Daoy (cell line): ENCODE results near the gene RDX. TPM values are rescaled to one million over a fixed set of nuclear protein-coding genes. Genes with fewer than 3 reads are reported as not detected.

Experiments used
- DNase-seq: peaks from one replicate; pipeline ENCODE4 v3.0.0-alpha.2; 2015; ENCODE audit warnings: low read depth
- total RNA-seq: library from RNA; depleted of rRNA; stranded (reverse); fragments of >200 nt; shearing (Covaris generic); gene quantifications from 2 replicates; pipeline ENCODE4 v1.2.3, GENCODE V29; 2014

The RDX gene
- total RNA-seq, 1 experiment from 2014 or later = 62.9 TPM

DNA sequence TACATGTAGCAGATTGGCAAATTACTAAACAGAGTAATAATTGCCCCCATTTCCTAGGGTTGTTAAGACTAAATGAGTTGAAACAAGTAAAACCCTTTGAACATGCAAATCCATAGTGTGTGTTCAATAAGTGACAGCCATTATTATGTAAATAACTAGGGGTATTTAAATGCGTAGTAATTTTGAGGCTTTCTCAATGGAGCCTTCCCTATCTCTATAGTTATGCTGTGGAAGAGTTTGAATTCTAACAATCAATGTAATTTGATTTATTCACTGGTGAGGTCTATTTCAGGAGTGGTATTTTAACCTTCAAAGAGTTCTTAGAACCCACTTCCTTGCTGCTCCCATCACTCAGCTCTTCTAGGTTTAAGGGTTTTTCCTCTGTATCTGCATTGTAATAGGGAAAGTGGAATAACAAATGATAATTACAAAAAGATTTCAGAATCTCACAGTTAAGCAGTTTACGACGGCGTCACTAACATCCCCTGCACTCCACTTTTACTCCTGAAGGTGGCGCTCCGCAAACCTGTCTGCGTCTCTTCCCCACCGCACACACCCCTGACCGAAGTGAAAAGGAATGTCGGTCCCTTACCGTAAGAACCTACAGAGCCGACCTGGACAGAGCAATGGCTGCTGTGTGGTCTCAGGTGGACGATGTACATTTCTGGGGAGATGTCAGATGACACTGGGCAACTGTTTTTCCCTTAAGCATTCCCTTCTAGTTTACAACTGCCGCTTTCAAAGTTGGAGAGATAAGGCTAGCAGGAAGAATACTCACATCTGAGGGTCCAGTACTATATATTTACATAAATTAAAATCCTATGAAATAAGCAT lies 122.4 kb downstream of the RDX start:
- peak; percentile 72 for DNase-seq

DNA sequence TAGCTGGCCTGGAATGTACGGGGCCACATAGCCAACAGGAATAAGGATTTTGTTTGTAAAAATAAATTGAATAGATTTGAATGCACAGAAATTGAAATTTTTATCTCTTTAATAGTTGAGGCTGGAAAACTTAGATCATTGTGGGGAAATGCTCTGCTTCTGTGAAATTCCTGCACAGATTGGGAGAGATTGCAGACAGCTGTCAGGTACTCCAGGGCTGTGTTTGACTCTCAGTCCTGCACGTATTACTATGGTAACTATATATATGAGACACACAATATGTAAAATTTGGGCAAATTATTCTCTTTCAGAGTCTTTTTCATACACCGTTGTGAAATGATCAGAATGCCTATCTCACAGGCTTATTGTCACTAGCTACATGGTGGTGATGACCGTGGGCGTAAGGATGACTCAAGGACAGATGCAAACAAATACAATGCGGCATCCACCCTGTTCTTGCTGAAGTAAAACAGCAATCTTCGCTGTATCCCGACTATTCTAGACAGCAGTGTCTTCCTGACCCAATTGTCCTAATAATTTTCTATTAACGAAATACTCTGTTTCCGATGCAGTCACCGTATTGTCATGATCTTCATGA lies 123.8 kb downstream of the RDX start:
- no peak for DNase-seq

DNA sequence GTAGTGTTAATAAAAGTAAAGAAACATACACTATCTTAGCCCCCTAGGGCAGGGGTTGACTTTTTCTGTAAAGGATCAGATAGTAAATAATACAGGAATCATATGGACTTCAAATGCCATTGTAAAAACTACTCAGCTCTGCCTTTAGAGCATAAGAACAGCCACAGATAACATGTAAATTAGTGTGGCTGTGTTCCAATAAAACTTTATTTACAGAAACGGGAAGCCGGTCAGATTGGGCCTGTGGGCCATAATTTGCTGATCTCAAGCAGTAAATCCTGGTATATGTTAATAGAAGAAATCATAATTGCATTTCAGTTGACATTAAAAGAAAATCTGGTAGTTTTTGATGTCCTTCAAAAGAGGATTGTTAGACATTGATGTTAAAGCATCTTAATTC lies 126.7 kb downstream of the RDX start:
- DNase-seq = no peak

DNA sequence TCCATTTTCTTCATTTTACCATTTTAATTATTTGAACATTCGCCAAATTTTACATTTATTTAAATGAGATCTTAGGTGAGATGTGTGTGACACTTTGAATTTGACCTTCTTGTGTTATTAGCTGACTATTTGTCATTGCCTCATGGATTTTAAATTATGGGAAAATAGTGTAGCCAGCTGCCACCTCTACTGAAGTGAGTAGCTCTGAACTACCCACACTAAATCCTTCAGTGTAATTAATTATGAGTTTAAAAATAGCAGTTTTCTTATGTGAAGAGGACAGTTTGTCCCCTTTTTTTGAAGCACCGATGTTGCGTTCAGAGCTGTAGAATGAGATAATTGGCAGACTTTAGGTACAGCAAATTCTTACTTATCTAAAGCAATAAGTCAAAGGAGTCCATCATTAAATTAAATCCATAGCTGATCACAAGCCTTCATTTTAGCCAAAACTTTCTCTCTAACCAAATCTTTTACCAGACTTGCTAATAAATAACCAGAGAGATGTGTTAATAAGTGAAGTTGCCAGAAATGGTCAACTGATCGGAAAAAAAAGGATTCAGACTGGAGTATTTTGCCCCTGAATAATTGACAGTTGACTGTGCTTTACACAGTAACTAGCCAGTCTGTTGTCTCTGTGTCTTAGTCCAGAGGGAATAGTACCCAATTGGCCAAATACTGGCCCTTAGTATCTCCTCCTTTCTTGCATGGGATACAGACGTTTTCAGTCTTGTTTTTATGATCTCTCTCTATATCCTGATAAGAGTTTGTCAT lies 128.2 kb downstream of the RDX start:
- no peak for DNase-seq

DNA sequence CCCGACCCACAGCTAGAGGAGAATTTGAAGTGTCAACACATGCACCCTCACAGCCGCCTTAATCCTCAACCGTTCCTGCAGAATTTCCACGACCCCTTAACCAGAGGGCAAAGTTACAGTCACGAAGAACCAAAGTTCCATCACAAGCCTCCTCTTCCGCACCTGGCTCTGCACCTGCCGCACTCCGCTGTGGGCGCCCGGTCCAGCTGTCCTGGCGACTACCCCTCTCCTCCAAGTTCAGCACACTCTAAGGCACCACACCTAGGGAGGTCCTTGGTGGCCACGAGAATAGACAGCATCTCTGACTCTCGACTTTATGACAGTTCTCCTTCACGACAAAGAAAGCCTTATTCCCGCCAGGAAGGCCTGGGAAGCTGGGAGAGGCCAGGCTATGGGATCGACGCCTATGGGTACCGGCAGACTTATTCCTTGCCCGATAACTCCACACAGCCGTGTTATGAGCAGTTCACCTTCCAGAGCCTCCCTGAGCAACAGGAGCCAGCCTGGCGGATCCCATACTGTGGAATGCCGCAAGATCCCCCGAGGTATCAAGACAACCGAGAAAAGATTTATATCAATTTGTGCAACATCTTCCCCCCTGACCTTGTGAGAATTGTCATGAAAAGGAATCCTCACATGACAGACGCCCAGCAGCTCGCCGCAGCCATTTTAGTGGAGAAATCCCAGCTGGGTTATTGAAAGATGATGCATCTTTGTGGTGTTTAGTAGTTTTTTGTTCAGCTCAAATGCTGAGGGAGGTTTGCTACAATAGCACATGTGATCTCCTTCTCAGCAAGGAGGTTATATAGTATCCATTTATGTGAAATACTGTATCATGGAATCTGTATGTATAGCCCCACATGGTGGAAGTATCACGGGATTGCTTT lies 131.1 kb downstream of the RDX start:
- no peak for DNase-seq

DNA sequence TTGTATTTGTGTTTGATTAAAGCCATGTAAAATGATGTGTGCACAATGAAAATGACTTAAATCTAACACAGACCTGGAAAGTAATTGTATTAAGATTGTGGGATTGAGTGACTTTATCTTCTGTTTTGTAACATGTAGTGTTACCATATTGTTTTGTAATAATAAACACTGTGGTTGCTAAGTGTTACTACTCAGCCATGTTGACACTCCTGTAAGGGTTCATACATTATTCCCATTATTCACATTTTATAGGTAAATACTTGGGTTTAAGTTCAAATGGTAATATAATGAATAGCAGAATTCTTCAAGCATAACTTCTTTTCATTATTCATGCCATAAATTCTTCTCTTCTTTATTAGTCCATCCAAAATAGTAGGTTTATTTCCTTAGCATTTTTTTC lies 134.2 kb downstream of the RDX start:
- no peak for DNase-seq

DNA sequence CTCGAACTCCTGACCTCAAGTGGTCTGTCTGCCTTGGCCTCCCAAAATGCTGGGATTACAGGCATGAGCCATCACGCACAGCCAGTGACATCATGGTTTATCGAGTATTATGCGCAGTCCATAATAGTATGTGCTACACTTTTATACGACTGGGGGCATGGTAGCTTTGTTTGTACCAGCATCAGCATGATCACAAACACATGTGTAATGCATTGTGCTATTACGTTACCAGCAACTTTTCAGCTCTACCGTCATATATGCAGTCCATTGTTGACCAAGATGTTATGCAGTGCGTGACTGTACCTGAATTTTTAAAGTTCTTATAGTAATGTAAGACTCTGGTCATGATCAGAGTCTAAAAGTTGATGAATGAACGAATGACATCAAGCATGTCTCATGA lies 135.4 kb downstream of the RDX start:
- no peak for DNase-seq

DNA sequence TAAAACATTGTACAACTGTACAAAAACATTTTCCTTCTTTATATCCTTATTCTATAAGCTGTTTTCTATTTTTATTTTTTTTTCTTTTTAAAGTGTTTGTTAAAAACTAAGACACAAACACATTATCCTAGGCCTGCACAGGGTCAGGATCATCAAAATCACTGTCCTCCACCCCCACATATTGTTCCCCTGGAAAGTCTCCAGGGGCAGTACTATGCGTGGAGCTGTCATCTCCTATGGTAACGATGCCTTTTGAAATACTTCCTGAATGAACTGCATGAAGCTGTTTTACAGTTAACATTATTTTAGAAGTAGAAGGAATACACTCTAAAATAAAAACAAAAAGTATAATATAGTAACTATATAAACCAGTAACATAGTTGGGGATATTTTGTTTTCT lies 136.0 kb downstream of the RDX start:
- DNase-seq = no peak

DNA sequence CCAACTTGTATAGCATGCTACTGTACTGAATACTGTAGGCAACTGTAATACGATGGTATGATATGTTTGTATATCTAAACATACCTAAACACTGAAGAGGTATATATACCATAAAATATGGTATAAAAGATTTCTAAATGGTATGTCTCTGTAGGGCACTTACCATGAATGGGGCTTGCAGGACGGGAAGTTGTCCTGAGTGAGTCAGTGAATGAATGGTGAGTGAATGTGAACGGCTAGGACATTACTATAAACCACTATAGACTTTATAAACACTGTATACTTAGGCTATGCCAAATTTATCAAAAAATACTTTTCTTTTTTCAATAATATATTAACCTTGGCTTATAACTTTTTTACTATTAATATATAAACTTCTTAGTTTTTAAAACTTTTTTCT lies 136.4 kb downstream of the RDX start:
- no peak for DNase-seq

DNA sequence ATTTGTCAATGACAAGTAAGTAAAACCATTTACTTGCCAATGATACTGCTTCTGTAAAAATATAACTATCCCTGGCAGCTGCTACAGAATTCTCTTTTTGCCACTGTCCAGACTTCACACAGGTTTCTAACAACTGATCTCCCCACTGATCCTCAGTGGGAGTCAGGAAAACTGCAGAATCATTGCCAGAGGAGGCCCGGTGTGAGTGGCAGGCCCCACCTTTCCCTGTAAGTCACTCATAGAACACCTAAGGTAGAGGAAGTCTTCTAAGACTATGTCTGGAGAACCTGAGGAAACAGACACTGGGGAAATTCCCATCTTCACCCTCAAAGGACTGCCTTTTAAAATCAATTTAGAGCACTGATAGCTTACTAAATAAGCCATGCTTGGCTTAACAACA lies 136.9 kb downstream of the RDX start:
- no peak for DNase-seq

DNA sequence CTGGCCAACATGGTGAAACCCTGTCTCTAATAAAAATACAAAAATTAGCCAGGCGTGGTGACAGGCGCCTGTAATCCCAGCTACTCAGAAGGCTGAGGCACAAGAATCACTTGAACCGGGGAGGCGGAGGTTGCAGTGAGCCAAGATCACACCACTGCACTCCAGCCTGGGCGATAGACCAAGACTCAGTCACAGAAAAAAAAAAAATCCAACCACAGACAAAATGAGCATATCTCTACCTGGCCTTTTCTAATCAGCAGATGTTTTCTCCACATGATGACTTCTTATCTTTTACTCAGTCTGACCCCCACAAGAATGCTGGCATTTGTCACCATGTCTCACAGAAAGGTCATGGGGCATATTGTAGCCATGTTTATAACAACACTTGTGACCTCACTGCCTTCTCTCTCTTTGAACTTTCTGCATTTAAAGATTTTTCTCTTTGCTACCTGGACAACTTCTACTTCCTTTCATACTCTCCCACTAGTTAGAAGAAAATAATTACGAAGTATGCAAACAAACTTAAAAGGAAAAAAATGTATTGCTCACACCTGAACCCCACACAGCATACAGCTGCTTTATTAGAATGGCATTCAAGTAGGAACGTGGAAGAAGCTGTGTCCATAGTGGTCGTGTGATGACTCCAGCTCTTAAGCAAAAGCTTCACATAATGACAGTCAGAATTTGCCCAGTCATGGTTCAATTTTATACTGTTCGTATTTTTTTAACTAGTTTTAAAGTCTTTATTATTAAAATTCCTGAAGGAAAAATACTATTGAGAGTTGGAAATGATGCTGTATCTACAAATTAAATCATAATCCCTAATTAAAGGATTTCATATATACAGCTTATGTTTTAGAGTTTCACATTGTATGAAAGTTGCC lies 137.9 kb downstream of the RDX start:
- DNase-seq = no peak

DNA sequence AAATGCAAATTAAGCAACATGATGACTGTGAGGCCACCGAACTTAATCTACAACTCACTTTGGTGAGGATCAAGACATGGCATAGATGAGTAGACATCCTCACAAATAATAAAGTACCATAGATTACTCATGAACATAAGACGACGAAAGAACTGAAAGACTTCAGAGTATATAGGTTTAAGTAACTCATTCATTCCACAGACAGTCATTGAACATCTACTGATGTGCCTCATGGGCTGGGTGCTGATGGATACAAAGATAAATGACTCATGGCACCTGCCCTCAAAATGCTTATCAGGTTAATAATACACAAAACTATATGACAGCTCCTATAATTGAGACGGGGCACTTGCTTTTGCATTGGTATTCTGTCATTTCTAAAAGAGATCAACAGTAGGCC lies 139.9 kb downstream of the RDX start:
- DNase-seq = no peak

DNA sequence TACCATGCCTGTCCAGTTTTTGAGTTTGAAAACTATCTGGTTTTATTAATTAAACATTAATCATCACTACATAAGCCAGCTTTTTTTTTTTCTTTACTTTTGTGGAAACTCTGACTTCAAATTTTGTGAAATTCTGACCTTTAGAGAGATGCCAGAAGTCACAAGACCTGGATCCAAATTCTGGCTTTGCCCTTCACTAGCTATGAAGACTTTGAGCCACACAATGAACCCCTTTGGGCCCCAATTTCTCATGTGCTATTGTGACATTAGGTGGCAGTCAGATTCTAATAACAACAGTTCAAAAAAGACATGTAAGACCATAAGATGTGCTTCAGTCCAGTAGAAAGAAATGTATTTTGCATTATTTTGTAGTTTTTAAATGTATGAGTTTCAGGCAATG lies 142.9 kb downstream of the RDX start:
- no peak for DNase-seq

DNA sequence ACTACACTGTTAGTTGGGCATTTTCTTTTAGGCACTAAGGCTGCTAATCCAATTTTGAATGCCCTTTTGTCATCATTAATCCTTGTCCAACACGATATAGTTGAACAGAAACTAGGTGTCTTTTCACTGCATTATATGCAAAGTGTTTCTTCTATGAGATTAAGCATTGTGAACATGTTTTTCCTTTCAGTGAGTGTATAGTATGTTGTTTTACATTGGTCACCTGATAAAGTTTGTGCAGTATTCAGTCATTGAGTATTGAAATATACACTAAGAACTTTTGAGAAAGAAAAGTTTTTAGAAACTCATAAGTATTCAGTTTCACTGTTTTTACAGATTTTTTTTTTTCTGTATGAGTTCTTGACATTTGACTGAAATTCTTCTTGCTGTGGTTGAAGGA lies 144.2 kb downstream of the RDX start:
- no peak for DNase-seq

DNA sequence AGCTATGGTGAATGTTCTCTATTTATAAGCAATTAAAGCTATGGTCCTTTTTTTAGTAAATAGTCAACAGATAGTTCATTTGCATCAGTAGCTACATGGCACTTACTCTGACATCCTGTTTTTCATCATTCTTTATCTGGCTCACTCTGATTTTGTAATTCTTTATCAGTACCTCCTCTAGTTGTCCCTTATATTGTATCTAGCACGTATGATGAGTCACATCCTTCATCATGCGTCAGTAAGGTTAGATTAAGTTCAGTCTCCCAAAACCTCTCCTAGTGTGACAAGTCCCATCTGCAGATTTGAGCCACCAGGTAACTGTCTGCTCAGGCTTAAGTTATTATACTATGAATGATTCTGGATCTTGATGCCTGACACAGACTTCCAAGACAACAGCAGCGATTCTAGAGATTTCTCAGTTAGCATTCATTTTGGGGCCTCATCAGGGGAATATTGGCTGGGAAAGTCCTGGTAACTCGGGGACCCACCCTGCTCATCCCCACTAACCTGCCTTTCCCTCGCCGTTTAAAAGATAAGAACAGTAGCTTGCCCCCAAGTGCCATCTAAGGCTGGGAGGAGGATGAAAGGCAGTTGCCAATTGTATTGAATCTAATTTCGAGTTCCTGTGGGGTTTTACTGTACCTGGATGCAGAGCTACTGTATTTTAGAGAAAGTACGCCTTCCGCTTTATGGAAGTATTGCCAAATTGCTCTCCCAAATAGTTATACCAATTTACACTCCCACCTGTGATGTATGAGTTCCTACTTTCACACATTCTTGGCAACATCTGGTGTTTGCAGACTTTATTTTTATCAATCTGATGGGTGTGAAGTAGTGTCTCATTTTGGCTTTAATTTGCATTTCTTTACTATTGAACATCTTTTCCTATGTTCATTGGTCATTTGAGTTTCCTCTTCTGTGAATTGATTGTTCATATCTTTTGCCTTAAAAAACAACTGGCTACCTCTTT lies 147.4 kb downstream of the RDX start:
- peak; percentile 61 for DNase-seq

DNA sequence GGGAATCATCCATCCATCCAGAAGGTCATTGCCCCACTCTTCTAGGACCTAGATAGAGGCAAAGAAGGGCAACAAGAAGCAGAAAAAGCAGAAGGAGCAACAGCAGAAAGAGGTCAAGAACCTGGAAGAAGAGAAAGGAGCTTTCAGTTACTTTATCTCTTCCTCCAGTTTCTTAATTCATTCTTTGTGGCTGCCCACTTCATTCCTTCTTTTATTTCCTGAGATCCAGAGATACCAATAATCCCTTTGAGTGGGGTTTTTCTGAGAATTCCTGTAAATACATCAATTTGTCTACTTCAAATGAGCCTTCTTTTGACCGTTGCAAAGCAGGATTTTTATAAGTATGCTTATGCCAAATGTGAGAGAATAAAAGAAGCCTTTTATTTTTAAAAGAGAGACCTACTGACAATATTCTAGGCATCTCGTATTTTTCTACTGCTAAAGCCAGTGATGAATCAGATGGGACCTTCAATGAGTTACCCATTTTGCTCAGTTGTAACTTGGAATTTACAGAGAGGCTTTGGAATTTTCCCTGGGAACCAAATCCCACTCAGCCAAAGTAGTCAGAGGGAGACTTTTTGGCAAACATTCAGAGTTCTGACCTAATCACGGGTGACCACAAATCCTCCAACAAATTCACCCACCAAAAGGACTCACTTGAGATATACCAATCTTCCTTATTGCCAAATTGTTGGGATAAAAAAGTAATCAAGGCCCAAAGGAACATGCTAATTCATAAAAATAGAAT lies 148.3 kb downstream of the RDX start:
- peak; percentile 48 for DNase-seq

DNA sequence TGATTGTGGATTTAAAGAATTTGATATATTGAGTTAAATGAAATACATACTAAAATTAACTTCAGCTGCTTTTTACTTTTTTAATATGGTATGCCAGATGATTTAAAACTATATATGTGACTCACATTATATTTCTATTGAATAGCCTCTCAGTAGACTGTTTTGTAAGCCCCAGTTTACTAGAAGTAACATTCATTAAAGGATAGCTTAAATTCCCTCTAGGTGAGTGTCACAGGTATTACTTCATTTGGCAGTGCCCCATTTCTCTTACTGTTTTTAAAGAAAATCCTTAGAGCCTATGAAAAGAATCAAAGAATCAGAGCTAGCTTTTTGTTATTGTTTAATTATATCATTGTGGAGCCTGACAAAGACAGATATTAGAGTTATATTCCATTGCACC lies 154.6 kb downstream of the RDX start:
- no peak for DNase-seq

DNA sequence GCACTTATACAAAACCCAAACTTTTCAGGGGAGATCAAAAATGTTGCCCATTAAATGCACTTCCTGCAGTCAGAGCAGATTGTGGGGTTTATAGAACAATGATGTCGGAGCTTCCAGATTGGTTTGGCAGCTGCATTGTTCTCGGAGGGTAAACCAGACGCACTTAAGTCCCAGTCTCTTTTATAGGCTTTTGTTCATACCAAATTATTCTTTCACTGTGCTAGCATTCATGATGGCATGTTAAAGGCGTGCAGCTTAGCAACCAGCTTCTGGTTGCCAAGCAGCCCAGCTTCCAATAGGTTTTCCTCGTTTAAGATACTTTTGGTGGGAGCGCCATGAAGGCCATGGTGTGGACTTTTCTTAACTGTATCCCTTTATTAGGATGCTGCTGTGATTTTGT lies 162.3 kb downstream of the RDX start:
- DNase-seq = no peak

DNA sequence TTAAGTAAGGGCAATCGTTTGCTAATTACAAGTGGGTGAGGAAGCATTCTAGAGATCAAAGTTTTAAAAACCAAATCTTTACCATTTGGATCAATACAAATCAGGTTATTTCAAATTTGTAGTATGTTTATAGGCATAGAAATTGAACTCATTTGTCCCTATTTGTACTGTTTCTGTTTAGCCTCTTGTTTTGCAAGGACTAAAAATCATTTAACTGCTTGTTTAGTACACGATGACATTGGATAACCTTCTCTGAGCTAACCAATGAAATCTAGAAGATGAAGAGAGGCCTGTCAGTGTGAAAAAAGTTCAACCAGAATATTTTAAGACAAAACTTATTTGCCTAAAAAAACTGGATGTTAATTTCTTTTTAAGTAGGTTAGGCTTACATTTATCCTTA lies 163.3 kb downstream of the RDX start:
- no peak for DNase-seq
